ENCODE results near the gene MTCP1. TPM values are rescaled to one million over a fixed set of nuclear protein-coding genes. Genes with fewer than 3 reads are reported as not detected.

MTCP1 gene
- total RNA-seq, 4 donors from 2014 or later: 1.6 to 12.9 (median 7.1) TPM

GRCh38 chrX:155056877-155057792 lies 13.8 kb downstream of the MTCP1 start:
- Histone ChIP-seq H3K27me3 (no peaks in the 10 kb centered on the region), H3K4me3 (peak overlapping the region in 1 of 4 donors; percentile 26), H3K4me1 (peaks cover 0 to 10% (median 3%) of the 10 kb centered on the region in 4 donors), H3K27ac (peak overlapping the region; percentile 53 to 68 (median 55)), H3K36me3 (no peaks in the 10 kb centered on the region), H3K9me3 (no peaks in the 10 kb centered on the region)
- 33% methylated on average over 25 of the region's 25 CpGs; no CpG with 5 or more reads in 1 of the 2 donors for WGBS, 2 donors (ENCODE audit: low coverage in 1 of 2)
- TF ChIP-seq POLR2A (IDR thresholded peaks at IDR 0.05): no peak
- no peak for TF ChIP-seq EP300 (IDR thresholded peaks at IDR 0.05; ENCODE audit: low read depth)
- TF ChIP-seq POLR2AphosphoS5 (IDR thresholded peaks at IDR 0.05): peak in 2 of 3 donors; percentile 9 to 28
- peak; percentile 65 to 73 (median 71) for TF ChIP-seq CTCF (IDR thresholded peaks at IDR 0.05)
- in situ Hi-C loops (cut with MboI; ENCODE audit: low pct_ligation_motif_present in 1 of 4, low pct_unique_long_range_greater_than_20kb in 1 of 4, low sequenced_read_pairs in 3 of 4): no loop called here
- intact Hi-C loops (cut with DNase I; ENCODE audit: low total_unique reads): no loop called here
- DNase-seq: peak; percentile 73

DNA sequence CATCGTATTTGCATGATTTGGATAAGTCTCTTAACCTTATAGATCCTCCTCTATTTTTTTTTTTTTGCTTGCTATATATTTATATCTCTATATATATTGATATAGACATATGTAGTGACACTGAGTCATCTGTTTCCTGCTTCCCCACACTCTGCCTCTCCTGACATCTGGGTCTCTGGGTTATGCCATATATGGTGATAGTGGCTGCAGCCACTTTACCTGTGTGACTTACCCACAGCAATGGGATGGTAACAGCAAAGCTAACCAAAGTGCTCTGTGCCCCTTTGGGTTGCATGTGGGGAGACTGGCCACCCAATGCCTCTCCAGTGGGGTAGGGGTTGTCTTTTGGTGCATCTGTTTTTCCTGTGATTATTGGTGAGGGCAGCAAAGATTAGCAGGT lies 14.5 kb downstream of the MTCP1 start:
- TF ChIP-seq POLR2A (IDR thresholded peaks at IDR 0.05): no peak
- TF ChIP-seq CTCF (IDR thresholded peaks at IDR 0.05): no peak
- no peak for TF ChIP-seq POLR2AphosphoS5 (IDR thresholded peaks at IDR 0.05)
- no peak for TF ChIP-seq EP300 (IDR thresholded peaks at IDR 0.05; ENCODE audit: low read depth)
- no peaks in the 10 kb centered on the region for H3K36me3 ChIP-seq
- no peak for DNase-seq
- H3K4me3 ChIP-seq: no peak overlapping the region
- H3K27me3 ChIP-seq: no peaks in the 10 kb centered on the region
- 67% methylated on average over 1 of the region's 1 CpG; no CpG with 5 or more reads in 1 of the 2 donors for WGBS, 2 donors (ENCODE audit: low coverage in 1 of 2)
- intact Hi-C loops (cut with DNase I; ENCODE audit: low total_unique reads): no loop called here
- peak overlapping the region in 3 of 4 donors; percentile 53 to 68 (median 53) for H3K27ac ChIP-seq
- in situ Hi-C loops (cut with MboI; ENCODE audit: low pct_ligation_motif_present in 1 of 4, low pct_unique_long_range_greater_than_20kb in 1 of 4, low sequenced_read_pairs in 3 of 4): no loop called here
- no peaks in the 10 kb centered on the region for H3K9me3 ChIP-seq
- H3K4me1 ChIP-seq: peaks cover 0 to 10% (median 3%) of the 10 kb centered on the region in 4 donors

GRCh38 chrX:155055494-155055893 lies 15.4 kb downstream of the MTCP1 start:
- intact Hi-C loops (cut with DNase I; ENCODE audit: low total_unique reads) (no loop called here), in situ Hi-C loops (cut with MboI; ENCODE audit: low pct_ligation_motif_present in 1 of 4, low pct_unique_long_range_greater_than_20kb in 1 of 4, low sequenced_read_pairs in 3 of 4) (no loop called here)
- 74% methylated on average over 3 of the region's 3 CpGs; no CpG with 5 or more reads in 1 of the 2 donors for WGBS, 2 donors (ENCODE audit: low coverage in 1 of 2)

More at GRCh38 chrX:155055494-155055893, 15.4 kb downstream of the MTCP1 start:
- no peak overlapping the region for H3K27ac ChIP-seq
- TF ChIP-seq CTCF (IDR thresholded peaks at IDR 0.05): no peak
- no peak for TF ChIP-seq EP300 (IDR thresholded peaks at IDR 0.05; ENCODE audit: low read depth)
- TF ChIP-seq POLR2AphosphoS5 (IDR thresholded peaks at IDR 0.05): no peak
- TF ChIP-seq POLR2A (IDR thresholded peaks at IDR 0.05): no peak
- H3K9me3 ChIP-seq: no peaks in the 10 kb centered on the region
- no peak overlapping the region for H3K4me3 ChIP-seq
- no peak for DNase-seq
- no peaks in the 10 kb centered on the region for H3K27me3 ChIP-seq
- peaks cover 0 to 10% (median 3%) of the 10 kb centered on the region in 4 donors for H3K4me1 ChIP-seq
- no peaks in the 10 kb centered on the region for H3K36me3 ChIP-seq
